Activated CD4-positive, alpha-beta T cell treated with anti-CD3 and anti-CD28 coated beads, Interleukin-2, amount 50 U/mL, for 24 hours (primary cell): ENCODE data around the gene GJC2.
"Not testable (repeated sequence)": the region's sequence is repeated elsewhere in the genome, so short reads cannot be mapped to it uniquely, and the experiment has no call there.

Experiments used
- DNase-seq, 2 donors: peaks; one replicate each; pipeline ENCODE4 v3.0.0-alpha.2; 2020; ENCODE audit warnings: low read depth in 1 of 2, low spot score in 1 of 2

Gene GJC2

DNA sequence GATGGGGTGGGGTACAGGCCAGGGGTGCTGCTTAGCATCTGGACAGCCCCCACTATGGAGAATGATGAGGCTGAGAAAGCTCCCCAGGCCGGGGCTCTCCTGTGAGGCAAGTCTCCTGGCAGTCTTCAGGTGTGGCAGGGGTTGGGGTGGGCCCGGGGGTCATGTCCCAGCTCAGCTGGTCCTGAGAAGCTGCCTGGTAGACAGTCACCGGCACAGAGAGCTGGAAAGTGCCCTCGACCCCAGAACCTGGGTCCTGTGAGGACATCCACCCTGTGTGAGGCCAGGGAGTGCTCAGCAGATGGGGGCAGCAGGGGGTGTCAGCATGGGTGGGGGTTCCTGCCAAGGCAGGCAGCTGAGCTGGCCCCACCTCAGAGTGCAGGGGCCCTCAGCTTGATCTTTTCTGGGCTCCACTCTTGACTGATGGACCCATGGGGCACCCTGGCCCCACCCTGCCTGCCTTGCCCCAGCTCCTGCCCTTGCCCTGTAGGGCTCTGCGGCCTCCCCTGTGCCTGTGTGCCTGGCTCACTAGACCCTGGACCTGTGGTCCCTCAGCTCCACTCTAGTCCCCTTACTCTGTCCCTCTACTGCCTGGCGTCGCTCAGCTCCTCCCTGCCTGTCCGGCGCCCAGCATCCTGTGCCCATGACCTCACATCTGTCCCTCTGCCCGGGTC is 21.6 kb downstream of the GJC2 start:
- no peak for DNase-seq

DNA sequence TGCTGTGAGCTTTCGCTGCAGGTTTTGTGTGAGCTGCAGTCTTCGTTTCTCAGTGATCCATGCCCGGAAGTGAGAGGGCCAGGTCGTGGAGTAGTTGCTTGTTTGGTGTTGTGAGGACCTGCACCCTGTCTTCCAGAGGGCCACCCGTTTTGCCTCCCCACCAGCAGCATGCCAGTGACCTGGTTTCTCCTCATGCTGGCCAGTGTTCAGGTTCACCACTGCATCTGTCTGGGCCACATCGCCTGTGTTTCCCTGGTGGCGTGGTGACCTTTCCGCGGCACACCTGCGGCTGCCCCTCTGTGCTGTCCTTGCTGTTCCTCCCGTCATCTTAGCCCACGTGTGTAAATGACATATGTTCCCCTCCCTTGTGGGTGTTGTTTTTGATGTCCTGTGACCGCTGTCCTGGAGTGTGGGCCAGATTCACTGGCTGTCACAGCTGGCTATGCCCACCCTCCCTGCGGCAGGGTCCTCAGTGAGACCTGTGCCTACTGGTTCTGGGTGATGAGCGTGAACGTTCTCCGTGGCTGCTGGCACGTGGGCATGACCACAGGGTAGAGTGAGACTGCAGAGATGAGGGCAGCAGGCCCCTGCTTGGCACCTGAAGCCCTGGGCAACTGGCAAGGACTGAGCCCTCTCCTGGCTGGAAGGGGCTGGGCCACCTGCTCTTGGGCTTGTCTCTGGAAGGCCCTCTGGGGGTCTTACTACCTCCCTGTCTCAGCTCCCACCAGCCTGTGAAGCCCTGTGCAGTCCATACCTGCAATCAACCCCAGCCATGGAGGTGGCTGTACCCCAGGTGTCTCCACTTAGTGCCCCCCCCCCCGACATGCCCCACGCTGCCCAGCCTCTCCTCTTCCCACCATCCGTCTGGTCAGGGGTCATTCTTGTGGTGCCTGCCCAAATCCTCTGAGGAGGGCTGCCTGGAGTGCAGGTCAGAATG is 23.1 kb downstream of the GJC2 start:
- DNase-seq = no peak

DNA sequence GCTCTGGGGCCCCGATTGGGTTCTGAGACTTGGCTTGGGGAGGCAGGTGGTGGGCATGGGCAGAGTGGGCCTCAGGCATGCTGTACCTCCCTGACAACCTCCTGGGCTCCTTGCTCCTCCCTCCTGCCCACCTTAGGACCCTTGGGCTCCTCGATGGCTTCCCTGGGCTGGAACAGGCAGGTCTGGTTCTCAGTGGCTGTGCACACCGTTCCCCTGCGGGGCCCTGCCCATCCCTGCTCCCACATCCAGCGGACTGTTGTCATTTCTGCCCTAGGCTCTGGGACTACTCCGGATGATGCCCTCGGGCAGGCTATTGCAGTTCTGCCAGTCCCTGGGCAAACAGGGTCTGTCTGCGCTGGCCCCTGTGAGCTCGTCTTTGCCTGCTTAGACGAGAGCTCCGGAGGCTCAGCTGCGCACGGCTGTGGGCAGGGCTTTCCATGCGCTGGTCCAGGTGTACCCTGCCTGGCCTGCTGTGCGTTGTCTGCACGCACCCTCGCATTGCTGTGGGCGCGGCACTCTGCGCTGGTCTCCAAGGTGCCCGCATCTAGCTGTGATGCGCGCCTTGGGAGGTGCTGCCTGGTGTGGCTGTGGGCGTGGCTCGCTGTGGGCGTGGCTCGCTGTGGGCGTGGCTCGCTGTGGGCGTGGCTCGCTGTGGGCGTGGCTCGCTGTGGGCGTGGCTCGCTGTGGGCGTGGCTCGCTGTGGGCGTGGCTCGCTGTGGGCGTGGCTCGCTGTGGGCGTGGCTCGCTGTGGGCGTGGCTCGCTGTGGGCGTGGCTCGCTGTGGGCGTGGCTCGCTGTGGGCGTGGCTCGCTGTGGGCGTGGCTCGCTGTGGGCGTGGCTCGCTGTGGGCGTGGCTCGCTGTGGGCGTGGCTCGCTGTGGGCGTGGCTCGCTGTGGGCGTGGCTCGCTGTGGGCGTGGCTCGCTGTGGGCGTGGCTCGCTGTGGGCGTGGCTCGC is 24.1 kb downstream of the GJC2 start:
- DNase-seq = not testable (repeated sequence)

DNA sequence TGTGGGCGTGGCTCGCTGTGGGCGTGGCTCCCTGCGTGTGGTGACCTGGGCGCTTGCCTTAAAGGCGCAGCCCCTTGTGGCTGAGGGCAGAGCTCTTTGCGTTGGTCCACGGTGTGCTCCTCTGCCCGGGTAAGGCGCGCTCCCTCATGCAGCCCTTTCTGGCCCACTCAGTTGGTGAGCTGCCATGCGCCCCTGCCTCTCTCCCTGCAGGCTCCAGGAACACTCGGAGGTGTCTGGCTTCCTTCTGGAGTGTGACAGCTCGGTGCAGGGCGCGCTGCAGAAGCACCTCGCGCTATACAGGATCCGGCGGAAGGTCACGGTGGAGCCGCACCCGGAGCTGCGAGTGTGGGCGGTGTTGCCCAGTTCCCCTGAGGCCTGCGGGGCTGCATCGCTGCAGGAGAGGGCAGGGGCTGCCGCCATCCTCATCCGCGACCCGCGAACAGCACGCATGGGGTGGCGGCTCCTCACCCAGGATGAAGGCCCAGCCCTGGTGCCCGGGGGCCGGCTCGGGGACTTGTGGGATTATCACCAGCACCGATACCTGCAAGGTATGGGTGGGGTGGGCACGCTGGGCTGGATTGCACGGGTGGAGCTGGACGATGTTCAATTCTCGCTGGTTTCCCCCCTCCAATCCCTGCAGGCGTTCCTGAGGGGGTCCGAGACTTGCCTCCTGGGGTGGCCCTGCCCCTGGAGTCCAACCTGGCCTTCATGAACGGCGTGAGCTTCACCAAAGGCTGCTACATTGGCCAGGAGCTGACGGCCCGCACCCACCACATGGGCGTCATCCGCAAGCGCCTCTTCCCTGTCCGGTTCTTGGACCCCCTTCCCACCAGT is 25.0 kb downstream of the GJC2 start:
- DNase-seq = no peak

DNA sequence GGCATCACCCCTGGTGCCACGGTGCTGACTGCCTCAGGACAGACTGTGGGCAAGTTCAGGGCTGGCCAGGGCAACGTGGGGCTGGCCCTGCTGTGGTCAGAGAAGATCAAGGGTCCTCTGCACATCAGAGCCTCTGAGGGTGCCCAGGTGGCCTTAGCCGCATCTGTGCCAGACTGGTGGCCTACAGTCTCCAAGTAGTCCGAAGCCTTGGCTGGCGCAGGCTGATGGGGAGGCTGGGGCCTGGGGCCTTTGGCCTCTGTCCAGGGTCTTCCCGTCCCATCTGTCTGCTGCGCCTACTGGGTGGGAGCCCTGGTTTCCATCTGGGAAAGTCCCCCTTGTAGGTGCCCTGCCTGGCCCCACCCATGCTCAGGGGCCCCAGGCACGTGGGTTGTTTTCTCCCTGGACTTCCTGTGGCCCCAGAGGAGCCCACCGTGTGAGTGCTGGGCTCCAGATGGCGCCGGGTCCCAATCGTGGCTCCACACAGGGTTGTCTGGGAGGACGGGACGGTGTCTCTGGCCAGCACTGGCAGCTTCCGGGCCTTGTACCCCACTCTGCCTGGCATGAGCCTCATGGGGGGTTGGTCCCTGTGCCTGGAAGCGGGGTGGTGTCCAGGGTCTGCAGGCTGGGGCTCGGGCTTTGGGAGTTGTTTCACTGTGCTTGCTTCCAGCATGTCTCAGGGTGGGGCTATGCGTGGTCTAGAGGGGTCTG is 25.7 kb downstream of the GJC2 start:
- DNase-seq = no peak

DNA sequence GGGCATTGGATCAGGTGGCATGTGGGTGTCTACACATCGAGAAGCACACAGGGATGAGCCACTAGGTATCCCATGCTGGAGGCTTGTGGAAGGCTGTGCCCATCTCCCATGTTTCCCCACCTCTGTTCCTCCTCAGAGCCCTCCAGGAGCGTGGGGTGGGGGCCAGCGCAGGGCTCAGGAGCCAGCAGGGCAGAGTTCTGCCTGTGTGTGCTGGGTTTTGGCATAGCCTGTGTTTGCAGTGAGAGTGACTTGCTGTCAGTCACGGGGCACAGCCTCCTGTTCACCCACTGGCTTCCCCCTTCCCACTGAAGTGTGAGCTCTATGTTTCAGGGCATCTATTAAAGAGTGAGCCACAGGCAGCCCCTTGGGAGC is 26.3 kb downstream of the GJC2 start:
- DNase-seq = no peak

DNA sequence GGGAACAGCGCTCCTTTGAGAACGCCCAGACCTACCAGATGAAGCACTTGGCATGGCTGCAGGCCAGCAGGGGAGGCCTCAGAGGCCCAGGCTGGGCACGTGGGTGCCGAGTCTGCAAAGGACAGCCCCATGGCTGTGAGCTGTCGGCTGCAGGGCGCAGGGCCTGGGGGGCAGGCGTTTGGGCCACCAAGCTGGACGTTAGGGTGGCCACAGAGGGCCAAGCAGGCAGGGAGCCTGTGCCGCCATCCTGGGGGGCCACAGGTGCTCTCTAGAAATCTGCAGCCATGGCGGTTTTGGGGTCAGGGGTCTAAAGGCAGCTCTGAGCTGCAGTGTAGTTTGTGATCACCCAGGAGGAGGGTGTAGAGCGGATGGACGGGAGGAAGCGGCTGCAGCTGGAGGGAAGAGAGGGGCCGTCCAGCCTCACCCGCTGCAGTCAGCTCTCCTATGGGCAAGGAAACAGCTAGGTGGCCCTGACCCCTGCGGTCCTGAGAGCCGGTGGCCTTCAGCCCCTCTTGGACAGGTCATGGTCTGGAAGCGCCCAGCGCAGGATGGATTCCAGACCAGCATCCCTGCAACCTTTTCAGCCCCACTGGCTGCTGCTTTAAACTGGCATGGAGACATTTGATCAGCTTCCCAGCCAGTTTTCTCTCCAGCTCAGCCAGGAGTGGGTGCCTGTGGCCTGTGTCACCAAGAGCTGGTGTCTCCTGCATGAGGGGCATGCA is 26.9 kb downstream of the GJC2 start:
- no peak for DNase-seq

DNA sequence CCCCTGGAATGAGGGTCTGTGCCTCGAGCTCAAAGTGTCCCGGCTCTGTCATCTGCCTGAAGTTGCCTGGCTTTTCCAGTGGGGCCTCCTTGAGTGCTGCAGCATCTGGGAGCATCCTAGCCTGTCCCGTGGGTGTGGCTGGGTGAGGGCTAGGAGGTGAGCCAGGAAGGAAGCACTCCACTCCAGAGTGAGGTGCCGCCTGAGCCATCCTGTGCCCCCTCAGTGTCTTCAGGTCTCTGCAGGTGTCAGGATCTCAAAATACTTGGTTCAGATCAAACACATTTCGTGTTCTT is 27.4 kb downstream of the GJC2 start:
- DNase-seq = no peak

DNA sequence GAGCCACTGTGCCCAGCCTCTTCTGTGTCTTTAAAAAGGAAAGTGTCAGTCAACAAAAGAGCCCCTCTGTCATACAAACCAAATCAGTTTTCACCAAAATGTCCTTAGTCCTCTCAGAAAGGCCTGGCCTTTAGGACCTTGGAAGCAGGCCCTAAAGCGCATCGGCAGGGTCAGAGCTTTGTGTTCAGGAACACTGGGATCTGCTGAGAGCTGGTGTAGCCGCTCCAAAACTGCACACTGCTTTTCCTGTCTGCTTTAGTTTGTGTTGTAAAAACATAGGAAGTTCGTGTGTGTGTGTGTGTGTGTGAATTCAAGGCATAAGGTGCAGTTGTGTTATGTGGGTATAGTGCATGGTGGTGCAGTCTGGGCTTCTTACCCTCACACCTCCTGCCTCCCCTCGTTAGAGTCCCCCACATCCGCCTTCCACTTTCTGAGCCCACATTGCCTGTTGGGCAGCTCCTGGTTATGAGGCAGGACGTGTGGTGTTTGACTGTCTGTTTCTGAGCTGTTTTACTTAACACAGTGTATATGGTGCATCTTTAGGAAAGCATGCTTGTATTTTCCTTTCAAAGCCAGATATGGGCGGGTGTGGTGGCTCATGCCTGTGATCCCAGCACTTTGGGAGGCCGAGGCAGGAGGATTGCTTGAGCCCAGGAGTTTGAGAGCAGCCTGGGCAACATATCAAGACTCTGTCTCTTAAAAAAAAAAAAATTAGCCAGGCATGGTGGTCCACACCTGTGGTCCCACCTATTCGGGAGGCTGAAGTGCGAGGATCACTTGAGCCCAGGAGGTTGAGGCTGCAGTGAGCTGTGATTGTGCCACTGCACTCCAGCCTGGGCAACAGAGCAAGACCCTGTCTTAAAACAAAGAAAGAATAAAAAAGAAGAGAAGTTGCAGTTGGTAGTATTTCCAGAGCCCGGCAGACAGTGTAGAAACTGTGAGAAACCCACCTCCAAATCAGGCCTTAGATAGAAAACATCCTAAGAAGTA is 28.3 kb downstream of the GJC2 start:
- no peak for DNase-seq

DNA sequence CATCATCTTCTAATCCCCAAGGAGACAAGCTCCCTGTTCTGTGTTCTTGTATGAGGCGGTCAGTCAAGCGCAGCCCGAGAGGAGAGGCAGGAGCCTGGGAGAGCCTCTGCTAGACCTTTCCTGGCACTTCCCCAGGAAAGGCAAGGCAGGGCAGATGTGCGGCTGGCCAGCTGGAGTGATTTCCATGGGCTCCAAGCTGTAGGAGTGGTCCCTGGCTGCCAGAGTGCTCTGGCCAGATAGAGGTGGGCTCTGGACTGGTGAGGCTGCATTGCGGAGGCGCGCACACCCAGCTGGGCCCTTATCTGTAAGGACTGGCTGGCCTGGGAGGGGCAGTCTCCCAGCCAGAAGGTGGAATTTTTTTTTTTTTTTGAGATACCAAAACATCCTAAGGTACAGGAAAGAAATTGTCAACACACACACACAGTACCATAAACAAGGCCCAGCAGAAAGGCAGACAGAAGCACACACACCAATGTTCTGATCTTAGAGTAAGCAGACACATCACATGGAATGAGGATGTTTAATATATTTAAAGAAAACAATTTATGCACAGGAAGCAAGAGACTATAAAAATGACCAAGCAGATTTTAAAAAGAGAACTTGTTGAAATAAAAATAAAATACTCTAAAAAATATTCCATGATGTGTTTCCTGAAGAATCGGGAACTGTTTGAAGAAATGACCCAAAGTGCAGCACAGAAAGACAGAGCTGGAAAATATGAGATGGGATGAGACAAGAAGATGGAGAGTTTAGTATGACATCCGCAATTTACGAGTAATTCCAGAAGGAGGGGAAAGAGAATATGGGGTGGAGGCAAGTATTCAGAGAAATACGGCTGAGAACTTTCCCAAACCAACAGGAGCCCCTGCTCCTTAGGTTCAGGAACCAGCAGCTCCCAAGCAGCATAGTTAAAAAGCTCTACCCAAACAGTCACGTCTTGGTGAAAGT is 29.3 kb downstream of the GJC2 start:
- DNase-seq = no peak

DNA sequence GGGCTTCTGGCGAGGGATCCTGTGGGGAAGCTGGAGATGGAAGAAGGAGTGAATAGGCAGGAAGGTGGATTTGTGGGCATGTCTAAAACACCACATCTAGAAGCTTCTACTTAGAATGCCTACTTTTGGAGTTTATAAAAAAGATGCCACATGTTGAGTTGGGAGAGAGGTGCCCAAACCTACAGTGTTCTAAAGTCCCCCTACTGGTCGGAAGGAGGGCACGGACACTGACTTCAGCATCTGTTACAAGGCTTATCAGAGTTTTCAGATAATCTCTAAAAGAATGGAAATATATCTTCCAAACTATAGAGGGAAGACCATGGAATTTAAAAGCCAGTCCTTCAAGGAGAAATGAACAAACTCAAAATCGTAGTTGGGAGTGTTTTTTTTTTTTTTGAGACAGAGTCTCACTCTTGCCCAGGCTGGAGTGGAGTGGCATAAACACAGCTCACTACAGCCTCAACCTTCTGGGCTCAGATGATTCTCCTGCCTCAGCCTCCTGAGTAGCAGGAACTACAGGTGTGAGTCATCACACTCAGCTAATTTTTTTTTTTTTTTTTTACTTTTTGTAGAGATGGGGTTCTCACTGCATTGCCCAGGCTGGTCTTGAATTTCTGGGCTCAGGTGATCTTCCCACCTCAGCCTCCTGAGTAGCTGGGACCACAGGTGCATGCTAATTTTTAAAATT is 30.7 kb downstream of the GJC2 start:
- DNase-seq = no peak

DNA sequence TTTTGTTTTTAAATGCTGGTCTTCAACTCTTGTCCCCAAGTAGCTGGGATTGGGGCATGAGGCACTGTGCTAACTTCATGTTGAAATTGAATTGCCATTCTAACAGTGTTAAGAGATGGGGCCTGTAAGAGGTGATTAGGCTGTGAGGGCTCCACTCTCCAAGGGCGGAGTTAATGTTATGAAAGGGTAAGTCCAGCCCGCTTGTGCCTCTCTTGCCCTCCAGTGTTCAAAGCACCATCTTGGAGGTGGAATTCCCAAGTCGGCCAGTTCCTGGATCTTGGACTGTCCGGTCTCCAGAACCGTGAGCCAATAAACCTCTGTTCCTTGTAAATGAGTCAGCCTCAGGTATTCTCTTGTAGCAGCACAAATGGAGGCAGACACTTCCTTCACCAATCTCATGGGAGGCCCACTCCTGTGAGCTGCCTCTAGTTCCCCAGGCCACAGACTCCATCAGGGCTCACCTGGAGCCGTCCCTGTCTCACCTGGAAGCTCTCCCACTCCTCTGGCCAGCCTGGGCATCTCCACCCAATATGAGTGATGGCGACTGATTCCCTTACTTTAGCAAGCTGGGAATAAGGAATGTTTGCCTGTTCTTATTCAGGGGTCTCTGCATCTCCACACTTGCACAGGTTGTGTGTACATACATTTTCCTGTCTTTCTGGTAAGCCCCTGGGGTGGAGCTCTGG is 31.4 kb downstream of the GJC2 start:
- no peak for DNase-seq

DNA sequence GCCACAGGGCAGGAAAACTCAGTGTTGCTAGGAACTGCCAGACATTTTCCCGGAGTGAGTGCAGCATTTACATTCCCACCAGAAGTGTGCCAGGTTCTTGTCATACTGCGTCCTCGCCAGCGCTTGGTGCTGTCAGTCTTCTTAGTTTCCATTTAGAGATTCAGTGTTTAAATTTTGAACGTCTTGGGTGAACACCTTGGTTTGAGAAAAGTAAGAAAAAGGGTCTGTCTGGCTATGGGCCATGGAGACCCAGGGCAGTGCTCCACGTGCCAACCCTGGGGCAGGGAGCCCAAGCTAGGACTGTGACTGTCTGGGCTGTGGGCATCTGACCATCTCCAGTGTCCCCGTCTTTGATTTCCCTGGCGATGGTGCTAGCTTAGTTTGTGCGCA is 31.9 kb downstream of the GJC2 start:
- DNase-seq = no peak

DNA sequence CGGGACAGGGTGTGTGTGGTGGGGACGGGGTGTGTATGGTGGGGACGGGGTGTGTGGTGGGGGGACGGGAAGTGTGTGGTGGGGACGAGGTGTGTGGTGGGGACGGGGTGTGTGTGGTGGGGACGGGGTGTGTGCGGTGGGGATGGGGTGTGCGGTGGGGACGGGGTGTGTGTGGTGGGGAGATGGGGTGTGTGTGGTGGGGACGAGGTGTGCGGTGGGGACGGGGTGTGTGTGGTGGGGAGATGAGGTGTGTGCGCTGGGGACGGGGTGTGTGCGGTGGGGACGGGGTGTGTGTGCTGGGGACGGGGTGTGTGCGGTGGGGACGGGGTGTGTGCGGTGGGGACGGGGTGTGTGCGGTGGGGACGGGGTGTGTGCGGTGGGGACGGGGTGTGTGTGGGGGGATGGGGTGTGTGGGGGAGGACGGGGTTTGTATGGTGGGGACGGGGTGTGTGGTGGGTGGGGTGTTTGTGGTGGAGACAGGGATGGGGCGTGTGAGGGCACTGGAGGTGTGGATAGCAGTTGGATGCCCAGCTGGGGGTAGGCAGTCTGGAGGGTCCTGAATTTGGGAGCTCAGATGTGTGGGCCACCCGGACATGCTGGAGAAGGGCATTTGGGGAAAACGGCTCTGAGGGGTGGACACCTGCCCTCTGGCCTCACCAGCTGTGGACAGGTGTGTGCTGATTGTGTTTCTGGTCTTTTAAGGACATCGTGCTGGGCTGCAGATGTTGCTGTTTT is 32.7 kb downstream of the GJC2 start:
- no peak for DNase-seq

DNA sequence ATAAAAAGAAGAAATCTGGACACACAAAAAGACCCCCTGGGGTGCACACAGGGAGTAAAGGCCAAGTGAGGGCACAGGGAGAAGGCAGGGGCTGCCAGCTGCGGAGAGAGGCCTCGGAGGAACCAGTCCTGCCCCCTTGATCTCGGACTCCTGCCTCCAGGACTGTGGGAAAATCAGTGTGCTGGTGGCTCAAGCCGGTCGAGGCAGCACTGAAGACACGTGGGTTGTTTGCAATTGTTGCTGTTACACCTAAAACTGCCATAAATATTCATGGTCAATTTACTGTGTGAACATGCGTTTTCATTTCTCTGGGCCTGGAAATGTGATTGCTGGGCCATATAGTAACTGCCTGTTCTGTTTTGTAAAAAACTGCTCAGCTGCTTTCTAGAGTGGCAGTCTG is 34.4 kb downstream of the GJC2 start:
- no peak for DNase-seq

DNA sequence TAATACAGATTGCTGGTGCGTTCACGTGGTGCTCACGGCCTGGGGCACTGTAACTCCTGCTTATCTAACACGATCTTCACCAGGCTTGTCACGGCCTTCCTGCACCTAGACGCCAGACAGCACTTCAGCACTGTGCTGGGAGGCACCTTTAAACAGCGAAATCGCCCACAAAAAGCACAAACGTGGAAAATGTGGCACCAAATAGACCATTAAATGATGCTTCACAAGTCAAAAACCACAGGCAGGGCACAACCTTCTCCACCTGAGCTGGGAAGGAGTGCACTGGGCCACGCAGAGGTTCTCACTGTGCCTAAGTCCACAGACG is 35.9 kb downstream of the GJC2 start:
- DNase-seq = no peak
